Measurements from ENCODE around the gene NCOR1.

The NCOR1 gene

DNA sequence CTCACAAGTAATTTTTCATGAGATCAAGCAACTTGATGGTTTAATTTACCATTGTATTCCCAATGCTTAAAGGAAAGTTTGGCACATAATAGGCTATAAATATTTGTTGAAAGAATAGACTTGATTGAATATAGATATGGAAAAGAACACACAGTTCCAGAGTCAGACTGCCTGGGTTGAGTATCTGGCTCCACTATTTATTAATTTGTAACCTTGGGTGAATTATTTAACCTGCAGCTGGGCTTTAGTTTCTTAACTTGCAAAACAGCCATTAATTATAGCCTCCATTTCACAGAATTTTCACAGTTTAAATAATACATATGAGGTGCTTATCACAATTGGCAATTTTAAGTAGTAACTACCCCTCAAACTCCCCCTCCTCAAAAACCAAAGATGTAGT, 73.6 kb downstream of the NCOR1 start:
- no peak overlapping the region for H2AFZ ChIP-seq (ENCODE audit: low read depth, low read length)
- H3K27ac ChIP-seq (ENCODE audit: low read length), result no peak overlapping the region
- H3K27me3 ChIP-seq (ENCODE audit: low read depth, low read length), result no peaks in the 10 kb centered on the region
- H3K4me3 ChIP-seq (ENCODE audit: low read length), result no peak overlapping the region
- TF ChIP-seq EZH2phosphoT487 (IDR thresholded peaks at IDR 0.05; ENCODE audit: low read depth), result no peak
- TF ChIP-seq, protein P1, sequence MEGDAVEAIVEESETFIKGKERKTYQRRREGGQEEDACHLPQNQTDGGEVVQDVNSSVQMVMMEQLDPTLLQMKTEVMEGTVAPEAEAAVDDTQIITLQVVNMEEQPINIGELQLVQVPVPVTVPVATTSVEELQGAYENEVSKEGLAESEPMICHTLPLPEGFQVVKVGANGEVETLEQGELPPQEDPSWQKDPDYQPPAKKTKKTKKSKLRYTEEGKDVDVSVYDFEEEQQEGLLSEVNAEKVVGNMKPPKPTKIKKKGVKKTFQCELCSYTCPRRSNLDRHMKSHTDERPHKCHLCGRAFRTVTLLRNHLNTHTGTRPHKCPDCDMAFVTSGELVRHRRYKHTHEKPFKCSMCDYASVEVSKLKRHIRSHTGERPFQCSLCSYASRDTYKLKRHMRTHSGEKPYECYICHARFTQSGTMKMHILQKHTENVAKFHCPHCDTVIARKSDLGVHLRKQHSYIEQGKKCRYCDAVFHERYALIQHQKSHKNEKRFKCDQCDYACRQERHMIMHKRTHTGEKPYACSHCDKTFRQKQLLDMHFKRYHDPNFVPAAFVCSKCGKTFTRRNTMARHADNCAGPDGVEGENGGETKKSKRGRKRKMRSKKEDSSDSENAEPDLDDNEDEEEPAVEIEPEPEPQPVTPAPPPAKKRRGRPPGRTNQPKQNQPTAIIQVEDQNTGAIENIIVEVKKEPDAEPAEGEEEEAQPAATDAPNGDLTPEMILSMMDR (IDR thresholded peaks at IDR 0.05; ENCODE audit: low read depth, low read length), result no peak
- no peak overlapping the region for H3K4me2 ChIP-seq (ENCODE audit: low read length)
- H3K79me2 ChIP-seq (ENCODE audit: low read length), result no peaks in the 10 kb centered on the region
- H3K4me1 ChIP-seq (ENCODE audit: low read length), result no peaks in the 10 kb centered on the region
- H3K36me3 ChIP-seq (replicated peaks; ENCODE audit: low read depth, low read length), result peaks cover 8% of the 10 kb centered on the region
- H3K9ac ChIP-seq (ENCODE audit: low read length), result no peak overlapping the region
- no peaks in the 10 kb centered on the region for H3K9me3 ChIP-seq (ENCODE audit: insufficient read depth, low read length)
- H4K20me1 ChIP-seq (ENCODE audit: insufficient read depth, low read length), result no peaks in the 10 kb centered on the region

GRCh38 chr17:16140854-16141253, 74.5 kb downstream of the NCOR1 start:
- H3K27ac ChIP-seq (ENCODE audit: low read length), result no peak overlapping the region
- H3K27me3 ChIP-seq (ENCODE audit: low read depth, low read length), result no peaks in the 10 kb centered on the region
- H3K4me2 ChIP-seq (ENCODE audit: low read length), result no peak overlapping the region
- no peaks in the 10 kb centered on the region for H4K20me1 ChIP-seq (ENCODE audit: insufficient read depth, low read length)
- peaks cover 8% of the 10 kb centered on the region for H3K36me3 ChIP-seq (replicated peaks; ENCODE audit: low read depth, low read length)
- no peaks in the 10 kb centered on the region for H3K4me1 ChIP-seq (ENCODE audit: low read length)
- TF ChIP-seq, protein P1 (IDR thresholded peaks at IDR 0.05; ENCODE audit: low read depth, low read length), result no peak
- TF ChIP-seq EZH2phosphoT487 (IDR thresholded peaks at IDR 0.05; ENCODE audit: low read depth), result no peak
- no peak overlapping the region for H3K9ac ChIP-seq (ENCODE audit: low read length)
- H2AFZ ChIP-seq (ENCODE audit: low read depth, low read length), result no peak overlapping the region
- no peaks in the 10 kb centered on the region for H3K79me2 ChIP-seq (ENCODE audit: low read length)
- no peak overlapping the region for H3K4me3 ChIP-seq (ENCODE audit: low read length)
- H3K9me3 ChIP-seq (ENCODE audit: insufficient read depth, low read length), result no peaks in the 10 kb centered on the region

DNA sequence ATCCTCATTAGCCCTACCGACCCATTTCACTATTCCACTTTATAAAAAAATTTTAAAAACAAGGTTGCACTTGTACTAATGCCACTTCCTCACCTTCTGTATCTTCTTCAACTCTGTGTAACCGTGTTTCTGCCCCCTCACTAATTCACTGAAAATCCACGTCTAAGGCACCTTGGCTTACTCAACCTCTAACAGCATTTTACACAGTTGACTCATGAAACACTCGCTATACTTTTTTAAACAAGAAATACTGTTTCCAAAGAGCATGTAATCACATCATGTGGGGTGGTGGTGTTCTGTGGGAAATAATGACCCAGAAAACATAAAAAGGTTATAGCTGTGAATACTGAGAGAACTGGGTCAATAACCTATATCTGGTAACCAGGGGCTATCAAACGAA, 79.9 kb downstream of the NCOR1 start:
- Histone ChIP-seq H3K79me2 (ENCODE audit: low read length) (no peaks in the 10 kb centered on the region), H3K4me1 (ENCODE audit: low read length) (no peaks in the 10 kb centered on the region), H3K9me3 (ENCODE audit: insufficient read depth, low read length) (no peaks in the 10 kb centered on the region), H3K27me3 (ENCODE audit: low read depth, low read length) (no peaks in the 10 kb centered on the region), H3K4me3 (ENCODE audit: low read length) (no peak overlapping the region), H4K20me1 (ENCODE audit: insufficient read depth, low read length) (no peaks in the 10 kb centered on the region), H3K36me3 (replicated peaks; ENCODE audit: low read depth, low read length) (peaks cover 8% of the 10 kb centered on the region), H3K27ac (ENCODE audit: low read length) (no peak overlapping the region), H3K9ac (ENCODE audit: low read length) (no peak overlapping the region), H3K4me2 (ENCODE audit: low read length) (no peak overlapping the region), H2AFZ (ENCODE audit: low read depth, low read length) (no peak overlapping the region)
- TF ChIP-seq, protein P1 (IDR thresholded peaks at IDR 0.05; ENCODE audit: low read depth, low read length), result no peak
- no peak for TF ChIP-seq EZH2phosphoT487 (IDR thresholded peaks at IDR 0.05; ENCODE audit: low read depth)

GRCh38 chr17:16131593-16131992, 83.7 kb downstream of the NCOR1 start:
- Histone ChIP-seq H3K27ac (ENCODE audit: low read length) (no peak overlapping the region), H3K36me3 (replicated peaks; ENCODE audit: low read depth, low read length) (peaks cover 8% of the 10 kb centered on the region), H3K4me1 (ENCODE audit: low read length) (no peaks in the 10 kb centered on the region)

More at GRCh38 chr17:16131593-16131992, 83.7 kb downstream of the NCOR1 start:
- no peaks in the 10 kb centered on the region for H4K20me1 ChIP-seq (ENCODE audit: insufficient read depth, low read length)
- no peak overlapping the region for H3K9ac ChIP-seq (ENCODE audit: low read length)
- H2AFZ ChIP-seq (ENCODE audit: low read depth, low read length), result no peak overlapping the region
- no peaks in the 10 kb centered on the region for H3K79me2 ChIP-seq (ENCODE audit: low read length)
- no peaks in the 10 kb centered on the region for H3K27me3 ChIP-seq (ENCODE audit: low read depth, low read length)
- no peak overlapping the region for H3K4me3 ChIP-seq (ENCODE audit: low read length)
- TF ChIP-seq EZH2phosphoT487 (IDR thresholded peaks at IDR 0.05; ENCODE audit: low read depth), result no peak
- TF ChIP-seq, protein P1 (IDR thresholded peaks at IDR 0.05; ENCODE audit: low read depth, low read length), result no peak
- H3K4me2 ChIP-seq (ENCODE audit: low read length), result no peak overlapping the region
- H3K9me3 ChIP-seq (ENCODE audit: insufficient read depth, low read length), result no peaks in the 10 kb centered on the region
